22Rv1 (cell line): ENCODE measurements around the gene RNF32.

Experiments
- ZFX ChIP-seq: fragments of 450-650 bp; IDR thresholded peaks from 2 replicates; pipeline ENCODE4 v1.6.1; 2017; ENCODE audit warnings: antibody characterized with exemption, borderline replicate concordance
- TF ChIP-seq, protein P1 (sequence below): fragments of 450-650 bp; IDR thresholded peaks from 2 replicates; pipeline ENCODE4 v1.5.1; 2017; ENCODE audit warnings: mild to moderate bottlenecking

DNA sequence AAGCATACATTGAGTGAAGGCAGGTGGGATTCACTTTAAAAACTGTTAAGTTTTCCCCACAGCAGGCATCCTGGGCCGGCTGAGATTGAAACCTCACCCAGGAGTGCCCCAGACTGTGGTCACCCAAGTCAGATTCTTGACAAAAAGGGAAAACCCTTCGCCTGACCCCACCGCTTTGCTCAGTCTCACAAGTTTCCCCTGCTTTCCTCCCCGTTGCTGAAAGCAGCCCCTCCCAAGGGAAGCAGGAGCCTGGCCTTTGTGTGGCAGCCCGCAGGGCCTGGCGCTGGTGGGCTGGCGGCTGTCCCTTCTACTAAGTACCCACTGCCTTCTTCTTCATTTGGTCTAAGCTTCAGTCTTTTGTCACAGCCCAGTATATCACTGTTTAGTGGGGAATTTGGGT, 16.0 kb downstream of the RNF32 start:
- TF ChIP-seq, protein P1, sequence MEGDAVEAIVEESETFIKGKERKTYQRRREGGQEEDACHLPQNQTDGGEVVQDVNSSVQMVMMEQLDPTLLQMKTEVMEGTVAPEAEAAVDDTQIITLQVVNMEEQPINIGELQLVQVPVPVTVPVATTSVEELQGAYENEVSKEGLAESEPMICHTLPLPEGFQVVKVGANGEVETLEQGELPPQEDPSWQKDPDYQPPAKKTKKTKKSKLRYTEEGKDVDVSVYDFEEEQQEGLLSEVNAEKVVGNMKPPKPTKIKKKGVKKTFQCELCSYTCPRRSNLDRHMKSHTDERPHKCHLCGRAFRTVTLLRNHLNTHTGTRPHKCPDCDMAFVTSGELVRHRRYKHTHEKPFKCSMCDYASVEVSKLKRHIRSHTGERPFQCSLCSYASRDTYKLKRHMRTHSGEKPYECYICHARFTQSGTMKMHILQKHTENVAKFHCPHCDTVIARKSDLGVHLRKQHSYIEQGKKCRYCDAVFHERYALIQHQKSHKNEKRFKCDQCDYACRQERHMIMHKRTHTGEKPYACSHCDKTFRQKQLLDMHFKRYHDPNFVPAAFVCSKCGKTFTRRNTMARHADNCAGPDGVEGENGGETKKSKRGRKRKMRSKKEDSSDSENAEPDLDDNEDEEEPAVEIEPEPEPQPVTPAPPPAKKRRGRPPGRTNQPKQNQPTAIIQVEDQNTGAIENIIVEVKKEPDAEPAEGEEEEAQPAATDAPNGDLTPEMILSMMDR: no peak
- TF ChIP-seq ZFX: no peak
